ENCODE measurements around the gene ANKS1A. TPM values are rescaled to one million over a fixed set of nuclear protein-coding genes. Genes with fewer than 3 reads are reported as not detected.

ANKS1A gene
- total RNA-seq, 1 experiment from 2014 or later: 26.5 TPM

- Histone ChIP-seq H2BK12ac (ENCODE audit: insufficient read length, low read depth, low read length) (no peak overlapping the region), H4K20me1 (ENCODE audit: control insufficient read depth, insufficient read depth, insufficient read length) (no peaks in the 10 kb centered on the region), H3K79me2 (ENCODE audit: insufficient read depth, low read length) (no peaks in the 10 kb centered on the region), H2BK20ac (ENCODE audit: low read depth, low read length, poor library complexity, severe bottlenecking) (no peak overlapping the region), H3T11ph (ENCODE audit: low read length) (no peak overlapping the region), H3K4ac (ENCODE audit: low read depth, low read length) (no peak overlapping the region), H4K8ac (replicated peaks; ENCODE audit: insufficient read length, low read depth, low read length) (no peak overlapping the region), H3K9me3 (ENCODE audit: control insufficient read depth, low read depth, low read length) (no peaks in the 10 kb centered on the region), H2AFZ (ENCODE audit: low read length) (no peak overlapping the region), H3K4me2 (ENCODE audit: insufficient read depth, insufficient read length, low read length) (no peak overlapping the region), H3K56ac (ENCODE audit: insufficient read length, low read depth, low read length) (no peak overlapping the region), H2BK15ac (ENCODE audit: low read depth, low read length) (no peak overlapping the region), H3K9ac (ENCODE audit: extremely low read depth, insufficient read length, low read length) (no peak overlapping the region), H2AK5ac (ENCODE audit: insufficient read length, low read length) (no peak overlapping the region), H3K18ac (ENCODE audit: insufficient read length, low read depth, low read length) (no peak overlapping the region), H3K27ac (ENCODE audit: insufficient read length, low read depth, low read length) (no peak overlapping the region), H3K4me1 (ENCODE audit: insufficient read depth, low read length) (peaks cover 5% of the 10 kb centered on the region; the same call in 1 of the 2 replicates), H3K23me2 (ENCODE audit: insufficient read length, low read depth, low read length, poor library complexity, severe bottlenecking) (no peaks in the 10 kb centered on the region), H4K5ac (ENCODE audit: insufficient read length, low read depth, low read length) (no peak overlapping the region), H3K79me1 (ENCODE audit: insufficient read depth, low read depth, low read length, poor library complexity, severe bottlenecking) (no peaks in the 10 kb centered on the region), H4K91ac (ENCODE audit: insufficient read length, low read depth, low read length) (no peak overlapping the region), H3K14ac (ENCODE audit: insufficient read depth, low read length) (no peak overlapping the region), H2BK5ac (ENCODE audit: insufficient read length, low read length) (no peak overlapping the region), H3K27me3 (ENCODE audit: insufficient read depth, low read length) (no peaks in the 10 kb centered on the region), H3K23ac (ENCODE audit: insufficient read length, low read depth, low read length) (no peak overlapping the region), H2BK120ac (ENCODE audit: low read depth, low read length, poor library complexity, severe bottlenecking) (no peak overlapping the region)
- Mint-ChIP-seq H3K36me3 (ENCODE audit: insufficient read depth in 1 of 3, low read depth in 3 of 3) (peaks cover 3 to 24% (median 16%) of the 10 kb centered on the region in 3 experiments; a peak in 4 of 7 replicates), H3K9me3 (no peaks in the 10 kb centered on the region), H3K27me3 (ENCODE audit: low read depth) (no peaks in the 10 kb centered on the region), H3K4me1 (peaks cover 3% of the 10 kb centered on the region in 2 experiments; a peak in 3 of 4 replicates), H3K27ac (no peak overlapping the region; a peak in 1 of 7 replicates), H3K4me3 (no peak overlapping the region)
- DNase-seq: no peak
- WGBS (ENCODE audit: extremely low coverage, insufficient read length, low lambda C conversion rate): no CpG with 5 or more reads among the region's 10 CpGs
- TF ChIP-seq CTCF (conservative IDR thresholded peaks at IDR 0.05): no peak
These were observed 161.8 kb downstream of the ANKS1A start for GRCh38 chr6:35050757-35051330.

Measured in H9 (cell line).